GM21447 (cell line): ENCODE results near the gene NRG2.

Experiments
- ATAC-seq: cut with Tn5 transposase; IDR thresholded peaks from one replicate; pipeline ENCODE4 v1.9.1; 2021; ENCODE audit not compliant: unreplicated experiment

Gene NRG2

DNA sequence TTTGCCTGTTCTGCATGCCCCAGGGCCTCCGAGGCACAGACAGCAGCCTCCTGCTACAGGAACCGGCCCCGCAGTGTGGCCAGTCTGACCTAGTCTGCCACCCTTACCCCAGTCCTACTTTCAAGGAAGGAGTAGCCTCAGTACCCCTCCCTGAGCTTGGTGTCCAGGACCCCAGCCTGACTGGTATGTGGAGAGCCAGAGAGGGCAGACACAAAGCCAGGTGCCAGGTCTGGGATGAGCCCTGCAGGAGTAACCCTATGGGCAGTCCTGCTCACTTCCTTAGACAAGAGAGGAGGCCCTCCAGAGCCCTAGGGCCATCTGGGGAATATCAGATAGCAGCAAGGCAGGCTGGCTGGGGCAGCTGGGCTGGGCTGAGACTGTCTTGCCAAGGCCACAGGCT is 67.8 kb downstream of the NRG2 start:
- no peak for ATAC-seq

DNA sequence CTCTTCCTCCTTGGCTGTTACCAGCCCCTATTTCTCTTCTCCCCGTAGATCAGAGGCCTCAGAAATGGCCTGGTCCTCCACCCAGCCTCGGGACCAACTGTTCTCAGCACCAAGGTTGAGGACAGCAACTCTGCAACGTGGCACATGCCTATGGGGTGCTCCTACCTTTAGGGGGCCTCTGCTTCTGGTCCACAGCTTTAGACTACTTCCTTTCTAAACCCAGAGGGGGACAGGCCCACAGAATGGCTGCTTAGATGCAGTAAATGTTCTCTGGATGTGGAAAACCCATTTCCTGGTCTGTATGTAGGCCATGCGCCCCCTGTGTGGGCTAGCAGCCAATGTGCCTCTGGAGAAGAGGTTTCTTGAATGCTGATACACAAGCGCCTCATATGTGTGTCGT is 68.4 kb downstream of the NRG2 start:
- ATAC-seq, result no peak

DNA sequence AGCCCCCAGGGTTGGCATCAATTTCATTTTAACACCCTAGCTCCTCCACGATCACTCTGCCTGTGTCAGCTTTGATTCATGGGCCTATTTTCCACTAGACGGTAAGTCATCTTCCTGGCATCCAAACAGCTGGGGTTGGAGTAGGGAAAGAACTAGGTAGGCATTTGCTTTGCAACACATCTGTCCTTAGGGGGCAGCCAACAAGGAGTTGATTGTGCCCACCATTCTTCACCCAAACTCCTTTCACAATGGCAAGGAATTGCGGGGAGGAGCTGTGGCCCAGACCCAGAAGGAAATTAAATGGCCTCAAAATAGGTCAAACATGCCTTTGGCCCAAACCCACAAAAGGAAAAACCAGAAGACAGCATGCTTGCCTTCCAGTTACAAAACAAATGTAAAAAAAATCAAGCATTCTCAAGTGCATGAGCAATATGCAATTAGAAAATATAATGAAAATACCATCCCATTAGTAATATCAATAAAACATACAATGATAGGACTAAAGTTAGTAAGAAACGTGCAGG is 71.8 kb downstream of the NRG2 start:
- no peak for ATAC-seq

DNA sequence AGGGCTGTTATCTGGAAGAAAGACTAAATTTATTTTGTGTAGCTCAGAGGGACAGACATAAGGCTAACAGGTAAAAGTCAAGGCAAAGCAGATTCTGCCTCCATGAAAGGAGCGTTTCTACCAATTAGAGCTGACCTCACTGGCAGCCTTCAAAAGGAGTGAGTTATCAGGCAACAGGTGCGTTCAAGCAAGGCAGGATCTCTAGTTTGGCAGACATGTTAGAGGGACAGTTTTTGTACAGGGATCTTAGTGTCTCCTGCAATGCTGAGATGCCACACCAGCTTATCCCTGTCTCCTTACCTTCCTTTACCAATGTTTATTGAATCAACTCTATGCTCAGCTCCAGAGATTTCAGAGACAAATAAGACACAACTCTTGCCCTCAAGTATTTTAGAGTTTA is 73.8 kb downstream of the NRG2 start:
- ATAC-seq, result no peak

DNA sequence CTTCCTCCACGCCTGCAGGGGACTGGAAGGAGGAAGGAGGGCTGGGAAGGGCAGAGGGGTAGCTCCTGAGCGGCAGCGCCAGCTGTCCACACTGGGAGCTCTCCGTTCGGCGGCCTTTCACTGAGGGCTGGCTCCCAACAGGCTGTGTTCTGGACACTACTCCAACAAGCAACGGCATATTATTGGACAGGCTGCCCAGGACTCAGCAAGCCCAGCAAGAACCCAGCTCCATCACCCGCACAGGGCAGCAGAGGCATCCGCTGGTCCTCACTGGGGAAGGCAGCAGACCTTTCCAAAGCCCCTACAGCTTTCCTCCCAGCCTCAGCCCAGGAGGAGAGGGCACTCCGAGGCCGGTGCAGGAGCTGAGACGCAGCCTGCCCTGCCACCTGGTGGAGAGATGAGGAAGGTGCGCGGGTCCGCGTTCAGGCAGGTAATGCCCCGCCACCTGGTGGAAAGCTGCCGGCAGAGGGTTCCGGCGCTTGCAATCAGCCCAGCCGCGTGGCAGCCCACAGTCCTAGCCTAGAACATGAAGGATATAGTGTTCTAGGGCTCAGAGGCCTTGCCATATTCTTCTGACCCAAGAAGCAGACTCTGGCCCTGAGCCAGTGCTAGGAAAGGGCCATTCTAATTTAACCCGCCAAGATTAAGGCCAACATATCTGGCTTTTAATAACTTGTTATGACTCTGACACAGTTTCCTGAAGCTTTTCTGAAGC is 74.4 kb downstream of the NRG2 start:
- peak; percentile 84 for ATAC-seq

DNA sequence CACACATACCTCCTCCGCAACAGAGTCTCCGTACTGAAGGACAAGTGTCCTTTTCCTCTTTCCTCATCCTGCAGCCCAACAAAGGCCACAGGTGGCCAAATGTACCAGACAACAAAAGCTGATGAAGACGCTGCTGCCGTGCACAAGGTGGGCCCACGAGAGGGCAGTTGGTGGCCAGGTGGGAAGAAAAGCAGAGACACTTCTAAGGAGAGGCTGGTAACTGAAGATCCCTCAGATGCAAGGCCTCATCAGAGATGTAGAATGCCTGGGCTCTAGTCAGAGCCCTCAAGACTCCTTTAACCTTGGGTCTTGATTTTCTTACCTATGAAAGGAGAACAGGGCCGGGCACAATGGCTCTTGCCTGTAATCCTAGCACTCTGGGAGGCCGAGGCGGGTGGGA is 75.7 kb downstream of the NRG2 start:
- no peak for ATAC-seq

DNA sequence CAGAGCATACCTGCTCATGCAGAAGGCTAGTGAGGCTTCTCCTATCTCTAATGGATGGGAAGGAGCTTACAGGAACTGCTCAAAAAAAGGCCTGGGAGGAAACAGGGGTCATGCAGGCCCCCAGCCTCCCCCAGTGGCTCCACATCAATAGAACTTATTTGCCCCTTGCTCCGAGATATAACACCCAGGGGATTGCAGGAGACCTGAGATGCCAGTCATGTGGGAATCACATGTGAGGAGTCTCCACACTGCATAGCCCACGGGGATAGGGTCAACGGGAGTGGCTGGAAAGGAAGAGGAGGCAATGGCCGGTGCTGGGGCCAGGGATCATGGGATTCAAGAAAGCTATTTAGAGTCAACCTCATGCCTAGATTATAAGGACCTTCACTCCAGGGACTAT is 76.2 kb downstream of the NRG2 start:
- ATAC-seq, result no peak

DNA sequence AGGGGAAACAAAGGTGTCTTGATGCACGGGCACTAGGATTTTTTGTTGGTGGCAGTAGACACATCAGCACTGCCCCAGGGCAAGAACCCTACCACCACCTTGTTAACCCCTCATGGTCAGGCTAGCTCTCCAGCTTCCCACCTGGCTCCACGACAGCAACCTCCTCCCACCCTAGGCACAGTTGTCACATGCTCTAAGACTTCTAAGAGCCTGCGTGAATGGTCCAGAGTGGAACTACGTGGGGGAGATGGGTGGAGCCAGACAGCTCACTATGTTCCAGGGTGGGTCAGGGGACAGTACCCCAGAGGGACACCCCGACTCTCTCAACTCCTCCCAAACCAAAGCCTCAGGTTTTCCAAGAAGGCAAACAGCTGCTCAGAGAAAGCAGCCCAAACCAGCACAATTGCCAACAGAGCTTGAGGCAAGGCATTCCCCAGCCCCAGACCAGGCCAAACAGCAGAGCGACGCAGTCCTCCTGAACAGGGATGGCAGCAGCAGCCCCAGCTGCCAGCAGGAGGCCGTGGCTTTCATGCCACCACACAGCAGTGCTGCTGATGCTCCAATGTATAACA is 78.0 kb downstream of the NRG2 start:
- ATAC-seq, result no peak

DNA sequence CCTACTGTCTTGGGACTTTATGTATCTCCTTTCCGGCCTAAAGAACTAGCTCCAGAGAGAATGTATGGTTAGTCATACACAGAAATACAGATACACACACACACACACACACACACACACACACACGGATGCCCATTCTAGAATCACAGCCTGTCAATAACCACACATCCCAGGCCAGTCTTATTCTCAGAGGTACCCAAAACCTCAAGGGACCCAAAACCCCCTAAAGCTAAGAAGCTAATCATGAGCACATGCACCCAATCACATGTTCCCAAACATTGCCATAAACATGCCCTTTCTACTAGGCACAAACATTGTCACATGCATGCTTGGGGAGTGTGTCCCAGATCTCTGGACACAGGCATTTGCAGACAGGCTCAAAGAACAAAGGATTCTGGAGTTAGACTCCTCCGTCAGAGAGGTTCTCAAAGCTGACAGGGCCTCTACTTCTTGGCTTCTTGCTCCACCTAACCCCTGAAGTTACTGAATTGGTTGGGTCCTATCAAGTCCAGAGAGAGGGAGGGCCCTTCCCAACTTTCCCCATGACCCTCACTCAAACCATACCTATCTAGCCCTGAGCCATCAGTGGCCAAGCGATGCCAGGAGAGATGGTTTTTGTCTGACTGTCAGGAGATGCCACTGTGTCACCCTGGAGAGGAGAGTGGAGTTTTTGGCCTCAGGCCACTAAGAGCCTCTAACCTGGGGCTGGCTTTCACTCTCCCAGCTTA is 78.7 kb downstream of the NRG2 start:
- ATAC-seq, result no peak

DNA sequence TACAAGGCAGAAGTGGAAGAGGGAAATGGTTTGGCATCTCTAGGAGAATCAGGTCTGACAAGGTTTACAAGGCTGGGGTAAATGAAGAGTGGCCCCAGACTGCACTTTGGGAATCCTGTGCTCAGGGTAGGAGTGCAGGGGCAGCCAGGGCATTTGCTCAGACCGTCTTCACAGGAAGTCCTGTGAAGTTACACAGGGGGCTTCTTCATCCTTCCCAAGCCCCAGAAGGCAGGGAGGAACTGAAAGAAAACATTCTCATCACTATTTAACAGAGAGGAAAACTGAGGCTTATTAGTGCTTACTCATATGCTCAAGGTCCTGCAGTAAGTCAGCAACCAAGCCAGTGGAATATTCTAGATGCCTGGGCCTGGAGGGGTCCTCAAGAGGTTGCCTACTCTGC is 80.7 kb downstream of the NRG2 start:
- ATAC-seq, result no peak

DNA sequence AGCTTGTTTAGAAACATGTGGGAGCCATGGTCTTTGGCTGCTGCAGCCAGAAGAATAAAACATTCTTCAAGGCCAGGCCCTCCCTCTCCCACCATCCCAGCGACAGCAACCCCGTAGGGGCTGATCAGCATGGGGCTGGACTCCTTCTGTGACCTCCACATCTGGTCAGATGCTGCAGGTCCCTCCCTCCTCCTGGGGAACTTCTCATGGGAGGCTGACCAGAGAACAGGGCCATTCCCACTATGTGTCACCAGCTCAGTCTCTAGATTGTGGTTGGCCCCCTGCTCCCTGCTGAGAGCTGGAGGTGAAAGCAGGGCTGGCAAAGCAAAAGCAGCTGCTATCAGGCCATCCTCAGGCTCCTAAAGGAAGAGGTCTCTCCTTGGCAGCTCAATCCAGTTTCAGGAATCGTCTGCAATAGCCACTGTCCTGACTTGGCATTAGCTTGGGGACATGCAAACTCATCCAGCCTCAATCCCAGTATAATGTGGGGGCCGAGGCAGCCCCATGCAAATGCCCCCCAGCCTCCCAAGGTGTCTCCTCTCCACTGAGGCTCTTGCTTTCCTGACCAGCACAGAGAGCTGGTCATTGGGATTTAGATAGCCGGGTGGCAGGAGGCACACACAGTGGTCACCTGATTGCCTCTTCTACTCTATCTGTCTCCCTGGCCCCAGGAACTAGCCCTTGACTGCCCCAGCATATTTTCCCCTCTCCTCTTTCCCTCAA is 81.5 kb downstream of the NRG2 start:
- no peak for ATAC-seq

DNA sequence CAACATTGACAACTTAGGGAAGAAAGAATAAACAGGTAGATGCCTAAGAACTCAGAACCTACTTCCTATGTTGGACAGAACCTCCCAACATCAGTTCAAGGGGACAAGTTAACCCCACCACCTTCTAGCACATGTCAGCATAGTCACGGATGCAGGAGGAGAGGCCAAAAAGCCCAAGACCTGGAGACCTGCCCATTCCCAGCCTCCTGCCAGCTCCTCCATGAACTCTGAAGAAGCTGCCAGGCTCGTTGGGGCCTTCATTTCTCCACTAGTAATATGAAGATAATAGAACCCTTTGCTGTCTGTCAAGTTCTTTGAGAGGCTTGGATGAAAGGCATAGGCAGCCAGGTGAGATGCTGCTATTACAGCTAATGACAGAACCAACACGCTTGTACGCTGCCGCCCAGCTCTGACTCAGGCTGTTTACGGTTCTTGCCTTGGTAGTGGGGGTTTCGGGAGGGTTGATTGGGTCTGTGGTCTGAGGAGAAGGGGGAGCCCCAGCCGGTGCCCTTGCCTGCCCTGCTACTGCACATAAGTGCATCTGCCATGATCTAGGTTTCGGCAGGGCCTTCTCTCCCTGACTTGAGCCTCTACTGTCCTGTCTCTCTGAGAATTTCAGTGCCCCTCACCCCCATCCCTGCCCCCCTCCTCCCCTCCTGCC is 82.2 kb downstream of the NRG2 start:
- peak; percentile 87 for ATAC-seq

DNA sequence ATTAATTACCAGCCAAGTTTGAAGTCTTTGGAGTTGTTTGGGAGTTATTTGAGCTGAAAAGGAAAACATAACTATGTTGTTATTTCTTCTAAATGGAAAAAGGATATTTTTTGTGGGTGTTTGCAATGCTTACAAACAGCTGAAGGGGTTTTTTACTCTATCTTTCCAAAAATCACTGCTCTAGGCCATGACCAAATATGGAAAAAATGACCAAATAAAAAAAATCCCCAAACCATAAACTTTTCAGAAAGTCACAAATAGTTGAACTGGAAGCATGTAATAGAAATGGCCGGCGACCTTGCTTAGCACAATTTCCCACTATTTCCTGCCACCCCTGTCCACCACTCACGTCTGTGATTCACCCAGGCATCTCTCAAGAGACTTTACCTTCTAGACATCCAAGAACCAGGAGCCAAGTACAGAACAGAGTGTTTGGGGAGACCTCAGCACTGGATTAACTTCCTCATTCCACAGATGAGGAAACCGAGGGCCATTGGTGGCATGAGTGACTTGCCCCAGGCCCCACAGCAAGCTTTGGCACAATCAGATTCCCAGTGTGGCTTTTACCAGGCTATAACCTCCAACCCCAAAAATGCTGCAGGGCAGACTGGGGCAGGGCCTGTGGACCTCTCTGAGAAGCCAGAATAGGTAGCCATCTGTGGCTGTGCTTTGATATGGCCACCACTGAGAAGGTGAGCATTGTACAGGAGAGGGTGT is 84.5 kb downstream of the NRG2 start:
- no peak for ATAC-seq

DNA sequence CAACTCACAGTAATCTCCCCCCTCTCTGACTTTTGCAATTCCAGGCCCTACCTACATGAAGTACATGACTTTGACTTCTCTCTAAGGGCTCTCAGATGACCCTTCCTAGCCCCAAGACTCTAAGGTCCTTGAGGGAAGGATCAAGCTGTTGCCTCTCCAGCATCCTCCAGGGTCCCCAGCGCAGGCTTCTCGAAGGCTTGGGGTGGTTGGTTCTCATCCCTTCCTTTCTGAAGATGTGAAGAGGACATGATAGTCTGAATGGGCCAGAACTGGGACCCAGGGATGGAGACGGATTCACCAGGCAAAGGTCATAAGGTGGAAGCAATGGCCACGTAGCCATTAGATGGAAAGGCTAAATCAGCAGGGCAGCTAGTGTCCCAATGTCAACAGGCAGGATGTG is 86.8 kb downstream of the NRG2 start:
- ATAC-seq, result no peak

DNA sequence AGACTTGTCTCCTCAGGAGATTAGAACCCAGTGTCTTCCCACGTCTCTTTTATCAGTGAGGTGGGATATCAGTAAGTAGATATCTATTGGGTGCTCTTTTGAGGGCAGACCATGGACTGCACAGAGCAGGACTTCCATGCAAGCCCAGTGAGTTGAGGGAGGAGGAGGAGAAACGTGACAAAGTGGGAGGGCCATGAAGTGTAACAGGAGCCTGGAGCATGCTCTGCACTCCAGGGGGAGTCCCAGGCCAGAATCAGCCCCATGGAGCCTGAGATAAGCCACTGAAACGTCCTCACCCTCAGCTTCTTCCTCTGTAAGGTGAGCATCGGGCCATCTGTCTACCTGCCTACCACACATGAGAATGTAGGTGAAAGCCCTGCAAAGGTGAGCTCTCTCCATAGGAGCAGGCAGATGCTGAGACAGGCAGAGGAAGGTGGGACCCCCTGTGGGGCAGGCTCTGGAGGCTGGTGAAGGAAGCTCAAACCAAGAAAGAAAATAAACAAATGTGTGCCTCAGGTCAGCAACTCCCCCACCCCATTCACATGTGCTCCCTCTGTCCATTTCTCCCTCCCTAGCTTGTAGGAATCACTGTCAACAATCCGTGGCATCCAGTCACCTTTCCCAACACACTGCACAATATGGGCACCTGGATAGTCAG is 87.4 kb downstream of the NRG2 start:
- ATAC-seq, result no peak

DNA sequence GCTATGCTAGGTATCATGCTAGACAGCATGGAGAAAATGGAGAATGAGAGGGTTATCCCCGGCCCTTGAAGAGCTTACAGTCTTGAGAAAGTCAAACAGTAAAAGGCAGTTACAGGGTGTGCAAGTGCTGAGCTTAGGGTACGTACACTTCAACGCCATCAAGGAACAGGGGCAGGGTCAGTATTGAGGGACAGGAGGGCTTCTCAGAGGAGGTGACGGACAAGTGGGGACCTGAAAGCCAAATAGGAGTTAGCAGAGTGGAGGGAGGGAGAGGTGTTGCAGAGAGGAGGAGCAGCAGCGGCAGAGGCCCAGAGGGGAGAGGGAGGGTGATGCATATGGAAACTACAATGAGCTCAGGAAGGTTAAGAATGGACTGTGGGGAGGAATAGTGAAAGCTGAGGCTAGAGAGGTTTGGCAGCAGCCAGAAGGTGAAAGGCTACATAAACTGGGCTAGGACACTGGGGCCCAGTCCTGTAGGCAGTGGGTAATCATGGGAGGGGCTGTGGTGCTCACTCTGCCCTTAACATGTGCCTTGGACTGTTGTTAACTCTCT is 88.0 kb downstream of the NRG2 start:
- ATAC-seq, result peak; percentile 76

DNA sequence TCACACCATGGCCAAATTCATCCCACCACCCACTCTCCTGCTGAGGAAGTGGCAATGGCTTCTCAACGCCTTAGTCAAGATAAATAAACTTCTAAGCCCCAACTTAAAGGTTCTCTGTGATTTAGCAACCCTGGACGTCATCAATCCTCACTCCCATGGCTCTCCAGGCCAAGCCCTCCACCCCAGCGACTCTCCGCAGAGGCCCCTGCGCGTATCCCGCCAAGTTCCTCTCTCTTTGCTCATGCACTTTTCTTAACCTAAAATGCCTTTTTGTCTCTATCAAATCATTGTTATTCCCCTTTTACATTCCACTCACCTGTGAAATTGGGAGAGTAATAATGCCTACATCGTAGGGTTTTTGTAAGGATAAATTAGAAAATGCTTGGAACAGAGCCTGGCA is 88.6 kb downstream of the NRG2 start:
- ATAC-seq, result no peak

DNA sequence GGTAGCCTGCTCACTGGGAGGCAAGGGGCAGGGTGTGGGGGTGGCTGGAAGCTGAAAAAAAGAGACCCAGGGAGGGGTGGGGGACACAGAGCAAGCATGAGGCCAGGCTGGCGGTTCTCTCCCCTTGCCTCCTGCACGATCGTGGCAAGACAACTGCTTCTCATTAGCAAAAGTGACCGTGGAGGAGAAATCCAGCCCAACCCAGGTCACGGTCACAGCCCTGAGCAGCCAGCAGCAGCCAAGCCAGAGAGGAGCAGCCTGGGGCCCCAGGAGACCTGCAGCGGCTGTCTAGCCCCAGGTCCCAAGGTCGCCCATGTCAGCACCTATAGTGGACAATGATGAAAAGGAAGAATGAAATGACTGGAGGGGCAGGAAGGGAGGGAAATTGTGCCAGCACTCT is 89.1 kb downstream of the NRG2 start:
- ATAC-seq, result no peak

DNA sequence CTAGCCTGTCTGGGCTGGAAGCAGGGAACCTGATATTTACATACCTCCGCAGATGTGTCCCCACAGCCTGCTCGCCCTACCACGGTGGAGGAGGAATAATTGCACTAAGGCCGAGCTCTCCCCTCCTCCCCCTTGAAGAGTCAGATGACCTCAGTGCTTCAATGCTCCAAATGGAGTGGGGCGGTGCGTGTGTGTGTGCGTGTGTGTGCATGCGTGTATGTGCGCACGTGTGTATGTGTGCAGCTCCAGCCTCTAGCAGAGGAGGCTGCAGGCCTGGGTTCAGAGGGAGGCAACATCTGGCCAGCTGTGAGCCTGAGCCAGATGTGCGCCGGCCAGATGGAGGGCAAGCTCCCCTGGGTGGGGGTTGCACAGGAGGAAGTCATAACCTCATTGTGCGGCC is 90.5 kb downstream of the NRG2 start:
- no peak for ATAC-seq

DNA sequence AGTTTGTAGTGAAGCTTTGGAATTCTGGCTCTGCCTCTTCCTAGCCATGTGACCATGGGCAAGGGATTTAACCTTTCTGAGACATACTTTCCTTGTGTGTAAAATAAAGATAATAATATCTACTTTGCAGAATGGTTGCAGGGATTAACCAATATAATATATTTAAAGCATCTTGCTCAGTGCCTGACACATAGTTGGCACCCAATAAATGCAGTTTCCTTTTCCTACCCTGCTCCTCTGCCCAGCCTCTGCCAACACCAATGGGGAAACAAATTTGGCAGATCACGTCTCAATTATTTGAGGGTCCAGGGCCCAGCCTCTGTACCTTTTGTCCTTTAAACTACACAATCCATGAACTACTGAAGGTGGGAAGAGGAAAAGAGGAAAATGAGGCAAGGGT is 91.1 kb downstream of the NRG2 start:
- no peak for ATAC-seq
